K562 (cell line): ENCODE data around the gene DNAH3. TPM values are rescaled to one million over a fixed set of nuclear protein-coding genes. Genes with fewer than 3 reads are reported as not detected.

Source experiments
- ATAC-seq: fragments of 200-7000 bp; cut with Tn5 transposase; 3 replicates; pipeline ENCODE4 v1.9.1; 2020; ENCODE audit warnings: moderate library complexity
- BruUV-seq: library from RNA; stranded (reverse); fragments of 400-500 nt; replicated peaks from 2 replicates; lab custom pipeline; 2021; lab: Mats Ljungman, UMichigan
- CTCF ChIA-PET: fragments of 300-600 bp; formaldehyde crosslinking; extraction: SDS; loops from one replicate; lab custom pipeline; 2021; ENCODE audit warnings: low intra/inter-chr PET ratio; lab: Yijun Ruan, JAX
- POLR2A ChIA-PET: fragments of 300-600, 350-650 bp; sonication (Branson Sonifier 250); formaldehyde crosslinking; extraction: SDS; loops from one replicate; lab custom pipeline; 2021; ENCODE audit warnings: antibody characterized with exemption, inconsistent platforms; lab: Yijun Ruan, JAX
- DNase-seq, 4 experiments: peaks; one replicate each; pipeline versions ENCODE4 v3.0.0 to v3.0.0-alpha.2; 2011 to 2018; ENCODE audit warnings: low spot score in 3 of 4, mixed read lengths in 3 of 4; ENCODE audit errors: extremely low read depth in 1 of 4
- FAIRE-seq: peaks from 2 replicates; lab custom pipeline; 2011; peaks lifted over from hg19 to GRCh38; lab: Jason Lieb, UNC
- H2AFZ ChIP-seq: 2 replicates; pipeline ENCODE4 v1.6.0; 2011; ENCODE audit warnings: low read depth, low read length, control low read depth, inconsistent platforms
- H3K27ac ChIP-seq: fragments of 200-600 bp; 3 replicates; pipeline ENCODE4 v1.8.0; 2011; ENCODE audit warnings: low read depth, mild to moderate bottlenecking, control low read depth, inconsistent platforms, low read length, moderate library complexity, mixed read lengths; ENCODE audit errors: extremely low read depth
- H3K27me3 ChIP-seq, 2 experiments: fragments of 300-600 bp in 1 of 2; 2 replicates in 1 of 2; 3 replicates in 1 of 2; pipeline versions ENCODE4 v1.6.0 to v1.8.0; 2011; ENCODE audit warnings: inconsistent platforms in 2 of 2, low read length in 2 of 2, mild to moderate bottlenecking in 1 of 2, mixed read lengths in 1 of 2, moderate library complexity in 1 of 2; ENCODE audit not compliant: control insufficient read depth in 2 of 2, insufficient read depth in 2 of 2
- H3K36me3 ChIP-seq: fragments of 300-600 bp; 3 replicates; pipeline ENCODE4 v1.8.0; 2011; ENCODE audit warnings: mild to moderate bottlenecking, low read length, inconsistent platforms; ENCODE audit not compliant: control insufficient read depth, insufficient read depth
- H3K4me1 ChIP-seq, 2 experiments: fragments of 200-600 bp in 1 of 2; replicated peaks in 1 of 2; 2 replicates in 1 of 2; 3 replicates in 1 of 2; pipeline versions ENCODE4 v1.5.1 to v1.8.0; 2011; ENCODE audit warnings: inconsistent platforms in 2 of 2, low read length in 2 of 2, mild to moderate bottlenecking in 1 of 2, mixed read lengths in 1 of 2, moderate library complexity in 1 of 2; ENCODE audit not compliant: control insufficient read depth in 2 of 2, insufficient read depth in 2 of 2
- H3K4me2 ChIP-seq: 2 replicates; pipeline ENCODE4 v1.6.1; 2011; ENCODE audit warnings: low read length, control low read depth, inconsistent platforms, mixed read lengths; ENCODE audit not compliant: insufficient read depth
- H3K4me3 ChIP-seq: fragments of 200-600 bp; sonication (generic), shearing (Covaris generic); 2 replicates; pipeline ENCODE4 v1.5.1; 2016; ENCODE audit warnings: control low read depth, inconsistent platforms
- H3K79me2 ChIP-seq: fragments of 200-600 bp; 3 replicates; pipeline ENCODE4 v1.8.0; 2011; ENCODE audit warnings: low read length, inconsistent platforms; ENCODE audit not compliant: control insufficient read depth, insufficient read depth
- H3K9ac ChIP-seq, 2 experiments: 2 replicates each; pipeline versions ENCODE4 v1.6.0 to v1.6.1; 2011; ENCODE audit warnings: low read depth in 2 of 2, low read length in 2 of 2, control low read depth in 1 of 2, inconsistent platforms in 1 of 2, mild to moderate bottlenecking in 1 of 2, mixed read lengths in 1 of 2; ENCODE audit not compliant: insufficient read depth in 1 of 2
- H3K9me1 ChIP-seq: one replicate; pipeline ENCODE4 v1.6.0; 2011; ENCODE audit warnings: inconsistent platforms, mild to moderate bottlenecking, low read length, moderate library complexity; ENCODE audit not compliant: control insufficient read depth, insufficient read depth
- H3K9me3 ChIP-seq: replicated peaks from 2 replicates; pipeline ENCODE4 v1.5.1; 2011; ENCODE audit warnings: low read depth, low read length, inconsistent platforms; ENCODE audit not compliant: control insufficient read depth, insufficient read depth
- H4K20me1 ChIP-seq: replicated peaks from 2 replicates; pipeline ENCODE4 v1.6.1; 2011; ENCODE audit warnings: low read length, inconsistent platforms, mixed read lengths; ENCODE audit not compliant: control insufficient read depth, insufficient read depth
- CBX2 ChIP-seq: fragments of 200-600 bp; sonication (generic); IDR thresholded peaks from one replicate; pipeline ENCODE4 v1.6.1; 2012; ENCODE audit warnings: mild to moderate bottlenecking, low read length, inconsistent platforms; ENCODE audit not compliant: insufficient read depth, poor library complexity, severe bottlenecking
- HDAC3 ChIP-seq: fragments of 450-650 bp; IDR thresholded peaks from 2 replicates; pipeline ENCODE4 v1.6.1; 2018; ENCODE audit warnings: borderline replicate concordance, mild to moderate bottlenecking, moderate library complexity; ENCODE audit not compliant: partially characterized antibody
- KAT8 ChIP-seq: fragments of 450-650 bp; IDR thresholded peaks from 2 replicates; pipeline ENCODE4 v1.6.1; 2016; ENCODE audit warnings: low read depth, mild to moderate bottlenecking
- KLF13 ChIP-seq: fragments of 450-650 bp; IDR thresholded peaks from 2 replicates; pipeline ENCODE4 v1.6.1; 2016; ENCODE audit warnings: missing genetic modification characterization, low read depth, mild to moderate bottlenecking, missing compliant biosample characterization, moderate library complexity, borderline replicate concordance
- KLF6 ChIP-seq: fragments of 250-450 bp; sonication (Bioruptor Pico); IDR thresholded peaks from 2 replicates; pipeline ENCODE4 v1.4.0; 2020; ENCODE audit warnings: mild to moderate bottlenecking, moderate library complexity, borderline replicate concordance
- MAFG ChIP-seq: fragments of 450-650 bp; conservative IDR thresholded peaks from 2 replicates; pipeline ENCODE4 v1.6.1; 2016; ENCODE audit warnings: missing genetic modification characterization, missing compliant biosample characterization
- POLR2AphosphoS2 ChIP-seq: IDR thresholded peaks from 2 replicates; pipeline ENCODE4 v1.6.1; 2012; ENCODE audit warnings: low read length, improper control_type of control experiment
- POLR2G ChIP-seq: fragments of 200-400 bp; formaldehyde crosslinking; IDR thresholded peaks from 2 replicates; pipeline ENCODE4 v1.6.1; 2017; ENCODE audit warnings: low read depth, mild to moderate bottlenecking, antibody characterized with exemption, low read length, moderate library complexity
- RBM22 ChIP-seq: fragments of 200-400 bp; formaldehyde crosslinking; IDR thresholded peaks from 2 replicates; pipeline ENCODE4 v1.6.1; 2018; ENCODE audit warnings: low read length, low read depth; ENCODE audit not compliant: poor library complexity, severe bottlenecking
- SOX6 ChIP-seq: fragments of 450-650 bp; IDR thresholded peaks from 2 replicates; pipeline ENCODE4 v1.6.1; 2014; ENCODE audit warnings: mild to moderate bottlenecking
- ZFX ChIP-seq: sonication (generic); formaldehyde crosslinking; IDR thresholded peaks from 2 replicates; pipeline ENCODE4 v1.8.0; 2022; ENCODE audit warnings: mild to moderate bottlenecking, missing genetic modification reagents, moderate library complexity
- ZNF121 ChIP-seq: sonication (generic); formaldehyde crosslinking; conservative IDR thresholded peaks from 2 replicates; pipeline ENCODE4 v1.8.0; 2022; ENCODE audit warnings: missing genetic modification reagents
- ZNF146 ChIP-seq: IDR thresholded peaks from one replicate; pipeline ENCODE4 v1.6.1; 2018; ENCODE audit warnings: missing compliant biosample characterization; ENCODE audit not compliant: unreplicated experiment
- ZNF830 ChIP-seq: fragments of 250-450 bp; sonication (Bioruptor Pico); IDR thresholded peaks from 2 replicates; pipeline ENCODE4 v1.5.0; 2021; ENCODE audit warnings: mild to moderate bottlenecking
- ZZZ3 ChIP-seq: fragments of 450-650 bp; IDR thresholded peaks from 2 replicates; pipeline ENCODE4 v1.6.1; 2016; ENCODE audit warnings: antibody characterized with exemption, mild to moderate bottlenecking, moderate library complexity
- WGBS: fragments of 100-300 bp; shearing (Covaris generic); methylation state at CpG from one replicate; pipeline ENCODE4 v1.1.6; 2016; ENCODE audit warnings: low coverage, mixed read lengths; ENCODE audit not compliant: insufficient coverage; ENCODE audit errors: missing lambda C conversion rate; 5-methylcytosine and 5-hydroxymethylcytosine counted together
- in situ Hi-C: fragments of 300-500 bp; cut with MboI; formaldehyde crosslinking; loops from 4 replicates; pipeline ENCODE4 v1.15.0; 2018; ENCODE audit warnings: inconsistent platforms, mixed read lengths
- intact Hi-C: fragments of 100-400 bp; cut with micrococcal nuclease; formaldehyde crosslinking; loops from 2 replicates; pipeline ENCODE4 v1.14.2; 2022
- polyA plus RNA-seq, 8 experiments: library from polyadenylated mRNA; depleted of rRNA in 4 of 8; stranded (reverse) in 5 of 8; unstranded in 3 of 8; fragments of >200 nt; fragmentation: Nextera tagmentation in 2 of 8; fragmentation: Illumina TruSeq in 1 of 8; extraction: Ambion mirVana in 2 of 8; extraction: Trizol in 1 of 8; gene quantifications; 2 replicates each; pipeline versions ENCODE4 v1.2.1 to v1.2.3, GENCODE V29; 2011 to 2014; ENCODE audit warnings: inconsistent platforms in 1 of 8, missing spikeins in 1 of 8
- total RNA-seq, 7 experiments: library from RNA; depleted of rRNA in 6 of 7; stranded (reverse); fragments of >200 nt in 6 of 7; fragmentation: Illumina TruSeq in 2 of 7; extraction: Trizol in 2 of 7; gene quantifications; 2 replicates each; pipeline versions ENCODE4 v1.2.1 to v1.2.3, GENCODE V29; 2011 to 2021; ENCODE audit warnings: low replicate concordance in 1 of 7
- TF ChIP-seq, protein P1 (sequence below): fragments of 250-450 bp; sonication (Bioruptor Pico); IDR thresholded peaks from 2 replicates; pipeline ENCODE4 v1.8.0; 2021; ENCODE audit warnings: moderate library complexity, mild to moderate bottlenecking, inconsistent platforms
- TF ChIP-seq, protein P2 (sequence below): fragments of 200-800 bp; sonication (Bioruptor generic); IDR thresholded peaks from 2 replicates; pipeline ENCODE4 v1.6.1; 2017; ENCODE audit warnings: missing genetic modification characterization, missing compliant biosample characterization
- TF ChIP-seq, protein P3 (sequence below), 2 experiments: IDR thresholded peaks; 2 replicates each; pipeline ENCODE4 v1.6.1; 2011; ENCODE audit warnings: borderline replicate concordance in 1 of 2, control low read depth in 1 of 2, low read depth in 1 of 2, low read length in 1 of 2, mild to moderate bottlenecking in 1 of 2, mixed read lengths in 1 of 2, moderate library complexity in 1 of 2; ENCODE audit not compliant: insufficient read depth in 1 of 2, insufficient read length in 1 of 2, poor library complexity in 1 of 2, severe bottlenecking in 1 of 2; ENCODE audit errors: extremely low read depth in 1 of 2

DNAH3 gene
- total and polyA plus RNA-seq, 9 of the 15 experiments (the other 6 are each of a cell fraction or from before 2014, with no cell fraction given): 0.32 to 0.84 (median 0.44) TPM

DNA sequence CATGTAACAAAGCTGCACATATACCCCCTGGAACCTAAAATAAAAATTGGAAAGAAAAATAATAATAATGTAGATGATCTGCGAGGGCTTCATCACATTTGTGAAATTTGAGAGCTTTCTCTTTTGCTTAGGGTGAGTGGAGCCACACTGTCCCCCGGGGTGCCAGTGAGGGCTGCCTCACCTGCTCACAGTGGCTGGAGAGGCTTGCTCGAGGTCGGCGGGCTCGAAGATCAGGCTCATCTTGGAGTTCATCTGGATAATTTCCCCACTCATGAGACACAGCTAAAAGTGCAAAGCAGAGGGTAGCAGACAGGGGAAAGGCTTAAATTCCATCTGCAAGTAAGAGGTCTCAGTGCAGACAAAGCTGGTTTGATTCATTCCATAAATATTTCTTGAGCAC is 123.8 kb downstream of the DNAH3 start:
- Histone ChIP-seq H3K4me2 (no peak overlapping the region), H3K79me2 (no peaks in the 10 kb centered on the region), H3K36me3 (no peaks in the 10 kb centered on the region), H3K27me3 (no peaks in the 10 kb centered on the region; a peak in 2 of 5 replicates), H3K27ac (no peak overlapping the region), H3K9me3 (no peaks in the 10 kb centered on the region), H3K4me1 (peaks cover 0 to 14% of the 10 kb centered on the region in 2 experiments; a peak in 3 of 5 replicates), H4K20me1 (no peaks in the 10 kb centered on the region), H3K9ac (no peak overlapping the region), H3K4me3 (no peak overlapping the region), H3K9me1 (no peaks in the 10 kb centered on the region), H2AFZ (0 out of 2 replicates have a peak overlapping the region, but pooled peaks have one; percentile 12)
- intact Hi-C loops: no loop called here
- ChIA-PET CTCF (no interaction called here), POLR2A (interaction anchor here (1.0 kb wide), 1 partner anchor 19 kb away, joined by 3 read pairs; no protein-coding TSS in a partner anchor)
- ATAC-seq (no peak), FAIRE-seq (no peak), DNase-seq (no peak)
- WGBS: 8% methylated on average over 6 of the region's 6 CpGs
- BruUV-seq: no TSS peak
- TF ChIP-seq KLF13 (tag) (no peak), POLR2AphosphoS2 (no peak), RBM22 (no peak), ZNF146 (CRISPR knock-in tag) (no peak), ZNF830 (CRISPR knock-in tag) (no peak), ZFX (CRISPR knock-in tag) (no peak), HDAC3 (no peak), ZNF121 (CRISPR knock-in tag) (no peak), ZZZ3 (no peak), SOX6 (no peak), KLF6 (CRISPR knock-in tag) (no peak), CBX2 (no peak), KAT8 (no peak), MAFG (no peak), POLR2G (no peak)
- TF ChIP-seq, protein P1, sequence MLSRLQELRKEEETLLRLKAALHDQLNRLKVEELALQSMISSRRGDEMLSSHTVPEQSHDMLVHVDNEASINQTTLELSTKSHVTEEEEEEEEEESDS (CRISPR knock-in tag): no peak
- TF ChIP-seq, protein P2, sequence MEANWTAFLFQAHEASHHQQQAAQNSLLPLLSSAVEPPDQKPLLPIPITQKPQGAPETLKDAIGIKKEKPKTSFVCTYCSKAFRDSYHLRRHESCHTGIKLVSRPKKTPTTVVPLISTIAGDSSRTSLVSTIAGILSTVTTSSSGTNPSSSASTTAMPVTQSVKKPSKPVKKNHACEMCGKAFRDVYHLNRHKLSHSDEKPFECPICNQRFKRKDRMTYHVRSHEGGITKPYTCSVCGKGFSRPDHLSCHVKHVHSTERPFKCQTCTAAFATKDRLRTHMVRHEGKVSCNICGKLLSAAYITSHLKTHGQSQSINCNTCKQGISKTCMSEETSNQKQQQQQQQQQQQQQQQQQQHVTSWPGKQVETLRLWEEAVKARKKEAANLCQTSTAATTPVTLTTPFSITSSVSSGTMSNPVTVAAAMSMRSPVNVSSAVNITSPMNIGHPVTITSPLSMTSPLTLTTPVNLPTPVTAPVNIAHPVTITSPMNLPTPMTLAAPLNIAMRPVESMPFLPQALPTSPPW: no peak
- TF ChIP-seq, protein P3, sequence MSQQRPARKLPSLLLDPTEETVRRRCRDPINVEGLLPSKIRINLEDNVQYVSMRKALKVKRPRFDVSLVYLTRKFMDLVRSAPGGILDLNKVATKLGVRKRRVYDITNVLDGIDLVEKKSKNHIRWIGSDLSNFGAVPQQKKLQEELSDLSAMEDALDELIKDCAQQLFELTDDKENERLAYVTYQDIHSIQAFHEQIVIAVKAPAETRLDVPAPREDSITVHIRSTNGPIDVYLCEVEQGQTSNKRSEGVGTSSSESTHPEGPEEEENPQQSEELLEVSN (IDR thresholded peaks at IDR 0.05; ENCODE audit: borderline replicate concordance in 1 of 2, extremely low read depth in 1 of 2, insufficient read depth in 1 of 2, insufficient read length in 1 of 2, low read depth in 1 of 2, low read length in 1 of 2, poor library complexity in 1 of 2, severe bottlenecking in 1 of 2): no peak
- in situ Hi-C loops: no loop called here
